SK-N-MC (cell line): ENCODE data around the gene HEMK1.

Experiments
- EZH2 ChIP-seq: fragments of 200-600 bp; sonication (generic); IDR thresholded peaks from one replicate; pipeline ENCODE4 v1.6.1; 2017; ENCODE audit warnings: antibody characterized with exemption
- FOXP2 ChIP-seq: optimal IDR thresholded peaks from 2 replicates; pipeline ENCODE3; 2011; ENCODE audit warnings: mild to moderate bottlenecking, moderate library complexity; ENCODE audit not compliant: insufficient read depth; ENCODE audit errors: extremely low read length, control extremely low read depth
- POLR2AphosphoS5 ChIP-seq: IDR thresholded peaks from 2 replicates; pipeline ENCODE4 v1.6.1; 2012; ENCODE audit warnings: mild to moderate bottlenecking, low read depth, low read length, borderline replicate concordance

DNA sequence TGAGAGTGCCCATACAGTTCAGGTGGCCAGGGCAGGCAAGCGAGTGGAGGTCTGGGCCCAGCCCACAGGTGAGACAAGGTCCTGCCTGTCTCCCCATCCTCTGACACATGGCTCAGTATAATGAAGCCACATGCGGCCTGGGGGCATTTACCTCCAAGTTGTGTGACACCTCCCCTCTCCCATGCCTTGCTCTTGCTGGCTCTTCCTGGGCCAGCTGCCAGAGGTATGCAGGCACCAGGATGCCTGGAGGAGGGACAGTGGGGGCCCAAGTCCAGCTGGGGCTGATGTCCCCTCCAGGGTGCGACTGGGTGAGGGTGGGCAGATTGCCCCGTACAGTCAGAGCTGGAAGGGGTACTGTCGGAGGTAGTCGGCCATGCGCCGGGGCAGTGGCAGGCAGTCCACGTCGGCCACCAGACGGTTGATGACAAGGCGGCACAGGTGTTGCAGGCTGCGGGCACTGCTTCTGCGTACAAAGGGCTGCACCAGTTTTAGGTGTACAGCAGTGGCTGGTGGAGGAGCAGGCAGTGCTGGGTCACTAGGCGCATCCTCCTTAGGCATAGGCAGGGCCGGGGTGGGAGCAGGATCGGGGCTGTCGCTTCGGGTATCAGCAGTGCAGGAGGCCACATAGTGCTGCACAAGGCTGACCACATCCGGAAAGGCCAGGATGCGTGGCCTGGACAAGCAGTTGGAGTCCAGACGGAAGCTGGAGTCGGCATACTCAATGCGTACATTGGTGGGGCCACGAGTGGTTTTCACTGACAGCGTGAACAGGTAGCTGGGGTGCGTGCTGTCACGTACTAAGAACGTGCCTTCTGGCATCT, 38.2 kb downstream of the HEMK1 start:
- TF ChIP-seq POLR2AphosphoS5 (no peak), EZH2 (no peak), FOXP2 (no peak)
